ENCODE data around the gene THBS2.

GRCh38 chr6:169200893-169201514 is 52.6 kb downstream of the THBS2 start:
- TF ChIP-seq POLR2A (IDR thresholded peaks at IDR 0.05; ENCODE audit: extremely low read depth, insufficient read length) (no peak), CTCF (IDR thresholded peaks at IDR 0.05; ENCODE audit: low read depth, low read length) (no peak), MAX (IDR thresholded peaks at IDR 0.05; ENCODE audit: low read depth, low read length) (no peak)

All from NB4 (cell line).